Adipocyte (in vitro differentiated cells): ENCODE data around the gene TERT.
"Not testable (repeated sequence)": the region's sequence is repeated elsewhere in the genome, so short reads cannot be mapped to it uniquely, and the experiment has no call there.

Source experiments
- DNase-seq: peaks from one replicate; pipeline ENCODE4 v3.0.0-alpha.2; 2015; ENCODE audit warnings: low read depth
- H3K27me3 ChIP-seq: replicated peaks from 2 replicates; pipeline ENCODE4 v1.7.0; 2013; ENCODE audit warnings: mild to moderate bottlenecking, low read length, moderate library complexity; ENCODE audit not compliant: control insufficient read depth, insufficient read depth
- H3K36me3 ChIP-seq: 2 replicates; pipeline ENCODE4 v1.7.0; 2013; ENCODE audit warnings: low read length, mild to moderate bottlenecking, moderate library complexity; ENCODE audit not compliant: control insufficient read depth, insufficient read depth, severe bottlenecking
- H3K4me1 ChIP-seq: 2 replicates; pipeline ENCODE4 v1.7.0; 2013; ENCODE audit warnings: mild to moderate bottlenecking, low read length, moderate library complexity; ENCODE audit not compliant: control insufficient read depth, insufficient read depth
- H3K4me3 ChIP-seq: 2 replicates; pipeline ENCODE4 v1.7.0; 2013; ENCODE audit warnings: mild to moderate bottlenecking, low read length, moderate library complexity
- H3K9ac ChIP-seq: 2 replicates; pipeline ENCODE4 v1.7.0; 2013; ENCODE audit warnings: mild to moderate bottlenecking, low read length, moderate library complexity
- H3K9me3 ChIP-seq: 2 replicates; pipeline ENCODE4 v1.7.0; 2013; ENCODE audit warnings: mild to moderate bottlenecking, low read length, moderate library complexity; ENCODE audit not compliant: control insufficient read depth

The TERT gene

DNA sequence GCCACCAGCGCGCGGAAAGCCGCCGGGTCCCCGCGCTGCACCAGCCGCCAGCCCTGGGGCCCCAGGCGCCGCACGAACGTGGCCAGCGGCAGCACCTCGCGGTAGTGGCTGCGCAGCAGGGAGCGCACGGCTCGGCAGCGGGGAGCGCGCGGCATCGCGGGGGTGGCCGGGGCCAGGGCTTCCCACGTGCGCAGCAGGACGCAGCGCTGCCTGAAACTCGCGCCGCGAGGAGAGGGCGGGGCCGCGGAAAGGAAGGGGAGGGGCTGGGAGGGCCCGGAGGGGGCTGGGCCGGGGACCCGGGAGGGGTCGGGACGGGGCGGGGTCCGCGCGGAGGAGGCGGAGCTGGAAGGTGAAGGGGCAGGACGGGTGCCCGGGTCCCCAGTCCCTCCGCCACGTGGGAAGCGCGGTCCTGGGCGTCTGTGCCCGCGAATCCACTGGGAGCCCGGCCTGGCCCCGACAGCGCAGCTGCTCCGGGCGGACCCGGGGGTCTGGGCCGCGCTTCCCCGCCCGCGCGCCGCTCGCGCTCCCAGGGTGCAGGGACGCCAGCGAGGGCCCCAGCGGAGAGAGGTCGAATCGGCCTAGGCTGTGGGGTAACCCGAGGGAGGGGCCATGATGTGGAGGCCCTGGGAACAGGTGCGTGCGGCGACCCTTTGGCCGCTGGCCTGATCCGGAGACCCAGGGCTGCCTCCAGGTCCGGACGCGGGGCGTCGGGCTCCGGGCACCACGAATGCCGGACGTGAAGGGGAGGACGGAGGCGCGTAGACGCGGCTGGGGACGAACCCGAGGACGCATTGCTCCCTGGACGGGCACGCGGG lies at the start of gene TERT:
TERT (minus strand) TSS at position 234 of the 815 bp plus-strand sequence; CDS start at position 155, 79 bp downstream.
- peaks cover 51% of the 10 kb centered on the region for H3K27me3 ChIP-seq

DNA sequence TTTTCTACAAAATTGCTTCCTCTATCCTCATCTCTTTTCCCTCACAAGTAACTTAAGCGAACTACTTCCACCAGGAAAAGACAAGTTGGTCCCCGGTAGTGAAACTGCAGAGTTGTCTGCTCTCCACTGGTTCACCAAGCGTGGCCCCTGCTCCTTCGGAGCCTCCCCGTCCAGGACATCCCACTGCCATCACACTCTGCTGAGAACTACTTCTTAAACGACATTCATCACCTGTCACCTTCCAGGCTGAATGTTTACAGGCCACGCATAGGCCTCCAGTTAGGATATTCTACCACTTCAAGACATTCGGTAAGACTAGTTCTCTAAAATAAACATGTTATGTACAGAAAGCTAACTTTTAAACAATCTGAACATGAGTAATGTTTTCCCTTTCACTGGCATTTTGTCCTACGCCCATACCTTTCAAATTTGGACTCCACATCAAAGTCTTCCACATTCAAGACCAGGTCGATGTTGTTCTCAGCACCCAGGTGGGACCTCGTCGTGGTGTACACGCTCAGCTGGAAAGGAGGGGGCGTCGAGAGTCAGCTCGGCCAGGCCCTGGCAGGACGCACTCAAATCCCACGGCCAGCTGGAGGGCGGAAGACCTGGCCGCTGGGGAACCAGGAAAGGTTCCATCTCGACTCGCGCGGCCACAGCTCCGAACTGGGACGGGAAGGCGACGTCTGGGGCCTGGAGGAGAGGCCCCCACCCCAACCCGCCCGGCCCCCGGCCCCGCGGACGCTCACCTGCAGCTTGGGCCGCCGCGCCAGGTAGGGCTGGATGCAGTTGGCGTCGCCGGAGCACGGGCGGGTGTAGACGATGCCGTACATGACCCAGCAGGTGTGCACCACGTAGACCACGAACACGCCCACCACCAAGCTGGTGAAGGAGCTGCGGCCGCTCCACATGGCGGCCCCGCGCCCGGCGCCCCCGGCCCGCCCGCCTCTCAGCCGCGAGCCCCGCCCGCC lies 49.3 kb upstream of the TERT start:
- H3K27me3 ChIP-seq, result no peaks in the 10 kb centered on the region
- H3K9me3 ChIP-seq, result no peaks in the 10 kb centered on the region
- peak; percentile 54 for DNase-seq
- H3K9ac ChIP-seq, result peak overlapping the region; percentile 89
- H3K4me3 ChIP-seq, result peak overlapping the region; percentile 84
- peaks cover 28% of the 10 kb centered on the region for H3K36me3 ChIP-seq
- H3K4me1 ChIP-seq, result peaks cover 23% of the 10 kb centered on the region

More for the DNA sequence above, at the start of gene TERT:
- Histone ChIP-seq H3K36me3 (no peaks in the 10 kb centered on the region), H3K4me1 (no peaks in the 10 kb centered on the region), H3K9me3 (no peaks in the 10 kb centered on the region), H3K4me3 (no peak within 1 kb of the TSS), H3K9ac (no peak within 1 kb of the TSS)
- no peak for DNase-seq

DNA sequence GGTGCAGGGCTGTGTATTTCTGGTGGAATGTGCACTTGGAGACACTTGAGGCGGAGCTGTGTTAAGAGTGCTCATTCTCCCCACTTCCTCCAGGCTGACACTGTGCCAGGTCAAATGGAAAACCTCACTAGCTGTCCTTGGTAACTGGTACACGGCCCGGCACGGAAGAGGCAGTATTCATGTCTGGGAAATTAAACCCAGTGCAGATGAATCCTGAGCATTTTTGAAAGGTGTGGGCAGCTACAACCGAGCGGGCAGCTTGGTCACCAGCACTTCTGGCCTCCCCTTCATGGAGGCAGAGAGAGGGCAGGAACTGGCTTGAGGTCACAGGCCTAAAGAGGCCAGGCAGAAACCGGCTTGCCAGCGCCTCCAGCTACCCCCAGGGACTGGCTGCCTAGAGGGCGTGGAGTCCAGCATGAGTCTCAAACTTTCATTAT lies 48.5 kb upstream of the TERT start:
- H3K27me3 ChIP-seq, result no peaks in the 10 kb centered on the region
- no peaks in the 10 kb centered on the region for H3K9me3 ChIP-seq
- H3K36me3 ChIP-seq, result peaks cover 37% of the 10 kb centered on the region
- H3K4me1 ChIP-seq, result peaks cover 23% of the 10 kb centered on the region
- no peak for DNase-seq
- peak overlapping the region; percentile 84 for H3K4me3 ChIP-seq
- peak overlapping the region; percentile 89 for H3K9ac ChIP-seq

DNA sequence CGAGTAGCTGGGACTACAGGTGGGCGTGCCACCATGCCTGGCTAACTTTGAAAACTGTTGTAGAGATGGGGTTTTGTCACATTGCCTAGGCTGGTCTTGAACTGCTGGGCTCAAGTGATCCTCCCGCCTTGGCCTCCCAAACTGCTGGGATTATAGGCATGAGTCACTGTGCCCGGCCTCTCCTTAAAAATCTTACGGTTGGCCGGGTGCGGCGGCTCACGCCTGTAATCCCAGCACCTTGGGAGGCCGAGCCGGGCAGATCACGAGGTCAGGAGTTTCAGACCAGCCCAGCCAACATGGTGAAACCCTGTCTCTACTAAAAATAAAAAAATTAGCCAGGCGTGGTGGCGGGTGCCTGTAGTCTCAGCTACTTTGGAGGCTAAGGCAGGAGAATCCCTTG lies 47.8 kb upstream of the TERT start:
- not testable (repeated sequence) for H3K4me3 ChIP-seq, H3K27me3 ChIP-seq, DNase-seq, H3K9me3 ChIP-seq, H3K9ac ChIP-seq
- Histone ChIP-seq H3K36me3 (peaks cover 43% of the 10 kb centered on the region), H3K4me1 (peaks cover 23% of the 10 kb centered on the region)

DNA sequence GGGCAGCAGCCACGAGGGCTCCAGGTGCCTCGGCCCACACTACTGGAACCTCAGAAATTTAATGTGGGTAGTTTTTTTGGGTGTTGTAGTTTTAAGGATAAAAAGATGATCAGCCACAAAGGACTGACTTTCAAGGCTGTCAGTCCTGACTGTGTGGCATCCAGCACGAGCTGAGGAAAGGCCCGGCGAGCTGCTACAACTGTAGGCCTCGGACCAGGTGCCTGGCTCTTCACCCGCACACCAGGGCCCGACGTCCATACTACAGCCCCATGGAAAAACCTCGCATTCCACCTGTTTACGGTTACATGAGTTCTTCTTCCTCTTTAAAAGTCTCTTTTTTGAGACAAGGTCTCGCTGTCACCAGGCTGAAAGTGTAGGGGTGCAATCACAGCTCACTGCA lies 47.4 kb upstream of the TERT start:
- DNase-seq, result no peak
- Histone ChIP-seq H3K9me3 (no peaks in the 10 kb centered on the region), H3K9ac (no peak overlapping the region), H3K4me1 (peaks cover 23% of the 10 kb centered on the region), H3K4me3 (no peak overlapping the region), H3K27me3 (no peaks in the 10 kb centered on the region), H3K36me3 (peaks cover 48% of the 10 kb centered on the region)

DNA sequence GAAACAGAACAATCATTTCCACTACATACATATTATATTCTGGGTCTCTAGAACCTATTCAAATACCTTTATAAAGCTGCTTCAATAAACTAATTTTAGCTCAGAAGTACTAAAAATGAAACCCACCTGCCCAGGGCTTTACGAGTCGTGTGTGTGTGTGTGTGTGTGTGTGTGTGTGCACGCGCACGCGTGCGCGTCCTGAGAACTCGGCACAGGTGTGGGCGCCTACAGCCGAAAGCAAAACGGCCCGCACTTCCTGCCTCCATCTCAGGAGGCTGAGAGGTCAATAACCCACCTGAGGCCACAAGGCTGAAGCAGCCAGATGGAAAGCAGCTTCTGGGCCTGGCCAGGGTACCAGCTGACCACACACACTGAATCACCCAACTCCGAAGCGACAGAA lies 47.0 kb upstream of the TERT start:
- H3K4me1 ChIP-seq, result peaks cover 23% of the 10 kb centered on the region
- no peak for DNase-seq
- H3K9me3 ChIP-seq, result no peaks in the 10 kb centered on the region
- H3K4me3 ChIP-seq, result no peak overlapping the region
- H3K9ac ChIP-seq, result no peak overlapping the region
- no peaks in the 10 kb centered on the region for H3K27me3 ChIP-seq
- peaks cover 52% of the 10 kb centered on the region for H3K36me3 ChIP-seq

DNA sequence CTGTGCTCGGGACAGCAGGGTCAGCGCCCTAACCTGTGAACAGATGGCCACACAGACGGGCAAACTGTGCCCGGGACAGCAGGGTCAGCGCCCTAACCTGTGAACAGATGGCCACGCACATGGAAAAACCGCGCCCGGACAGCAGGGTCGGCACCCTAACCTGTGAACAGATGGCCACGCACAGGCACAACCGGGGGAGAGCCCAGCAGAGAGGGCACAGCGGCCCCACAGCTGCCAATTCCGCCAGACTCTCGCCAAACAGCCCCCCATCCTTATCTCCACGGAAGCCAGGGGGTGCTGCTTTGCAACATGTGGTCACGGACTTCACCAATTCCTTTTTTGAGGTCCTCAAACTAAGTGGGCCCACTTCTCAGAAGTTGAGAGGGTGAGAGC lies 44.9 kb upstream of the TERT start:
- H3K27me3 ChIP-seq, H3K4me3 ChIP-seq, H3K9ac ChIP-seq, DNase-seq, H3K9me3 ChIP-seq: not testable (repeated sequence)
- H3K36me3 ChIP-seq, result peaks cover 72% of the 10 kb centered on the region
- H3K4me1 ChIP-seq, result peaks cover 13% of the 10 kb centered on the region

DNA sequence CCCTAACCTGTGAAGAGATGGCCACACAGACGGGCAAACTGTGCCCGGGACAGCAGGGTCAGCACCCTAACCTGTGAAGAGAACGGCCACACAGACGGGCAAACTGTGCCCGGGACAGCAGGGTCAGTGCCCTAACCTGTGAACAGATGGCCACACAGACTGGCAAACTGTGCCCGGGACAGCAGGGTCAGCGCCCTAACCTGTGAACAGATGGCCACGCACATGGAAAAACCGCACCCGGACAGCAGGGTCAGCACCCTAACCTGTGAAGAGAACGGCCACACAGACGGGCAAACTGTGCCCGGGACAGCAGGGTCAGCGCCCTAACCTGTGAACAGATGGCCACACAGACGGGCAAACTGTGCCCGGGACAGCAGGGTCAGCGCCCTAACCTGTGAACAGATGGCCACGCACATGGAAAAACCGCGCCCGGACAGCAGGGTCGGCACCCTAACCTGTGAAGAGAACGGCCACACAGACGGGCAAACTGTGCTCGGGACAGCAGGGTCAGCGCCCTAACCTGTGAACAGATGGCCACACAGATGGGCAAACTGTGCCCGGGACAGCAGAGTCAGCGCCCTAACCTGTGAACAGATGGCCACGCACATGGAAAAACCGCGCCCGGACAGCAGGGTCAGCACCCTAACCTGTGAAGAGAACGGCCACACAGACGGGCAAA lies 44.4 kb upstream of the TERT start:
- not testable (repeated sequence) for H3K9ac ChIP-seq, H3K27me3 ChIP-seq, H3K9me3 ChIP-seq, H3K4me3 ChIP-seq, DNase-seq
- H3K36me3 ChIP-seq, result peaks cover 78% of the 10 kb centered on the region
- peaks cover 13% of the 10 kb centered on the region for H3K4me1 ChIP-seq

DNA sequence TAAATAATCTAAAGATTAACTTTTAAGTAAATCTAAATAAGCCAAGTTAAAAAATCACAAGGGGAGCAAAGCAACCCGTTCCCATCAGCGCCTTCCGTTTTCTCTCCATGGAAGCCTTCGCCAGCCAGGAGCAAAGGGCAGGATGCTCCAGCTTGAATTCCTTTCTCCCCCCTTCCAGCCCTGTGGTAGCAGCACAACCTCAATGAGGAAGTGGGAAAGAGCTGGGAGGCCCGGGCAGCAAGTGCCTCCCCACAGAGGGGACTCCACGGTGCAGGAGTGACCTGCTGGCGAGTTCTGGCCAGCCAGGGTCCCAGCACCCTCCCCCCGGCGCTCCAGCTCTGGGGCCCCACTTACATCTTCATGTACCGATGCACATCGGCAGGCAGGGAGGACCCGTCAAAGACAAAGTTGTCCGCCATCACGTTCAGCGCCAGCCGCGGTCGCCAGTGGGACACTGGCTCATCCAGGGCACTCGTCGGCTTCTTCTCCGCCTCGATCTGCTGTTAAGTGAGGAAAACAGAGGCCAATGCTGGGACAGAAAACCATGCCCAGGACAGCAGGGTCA lies 43.7 kb upstream of the TERT start:
- no peak overlapping the region for H3K9ac ChIP-seq
- H3K4me1 ChIP-seq, result peaks cover 7% of the 10 kb centered on the region
- no peak overlapping the region for H3K4me3 ChIP-seq
- no peak for DNase-seq
- no peaks in the 10 kb centered on the region for H3K27me3 ChIP-seq
- H3K9me3 ChIP-seq, result no peaks in the 10 kb centered on the region
- peaks cover 85% of the 10 kb centered on the region for H3K36me3 ChIP-seq

DNA sequence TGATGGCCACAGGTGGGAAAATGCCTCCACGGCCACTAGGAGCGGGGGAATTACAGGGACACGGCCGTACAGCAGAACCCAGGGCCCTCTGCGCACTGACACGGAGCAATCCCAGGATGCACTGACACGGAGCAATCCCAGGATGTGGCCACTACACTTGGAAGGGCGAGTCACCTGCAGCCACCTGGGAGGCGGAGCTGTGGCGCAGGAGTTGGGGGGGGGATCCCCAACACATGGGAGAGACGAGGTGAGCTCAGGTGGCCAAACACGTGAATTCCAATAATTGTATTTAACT lies 43.3 kb upstream of the TERT start:
- Histone ChIP-seq H3K27me3 (no peaks in the 10 kb centered on the region), H3K4me1 (peaks cover 2% of the 10 kb centered on the region), H3K9ac (no peak overlapping the region), H3K9me3 (no peaks in the 10 kb centered on the region), H3K4me3 (no peak overlapping the region), H3K36me3 (peaks cover 89% of the 10 kb centered on the region)
- no peak for DNase-seq
